Right lobe of liver (tissue), 4 donors: ENCODE data around the gene ALKBH3.

ENCODE experiments used
- POLR2A ChIP-seq: fragments of 450-650 bp; IDR thresholded peaks from one replicate; pipeline ENCODE4 v1.6.1; 2017; ENCODE audit warnings: antibody characterized with exemption, mild to moderate bottlenecking
- TF ChIP-seq, protein P1 (sequence below), 4 donors: fragments of 200-600 bp in 3 of 4; fragments of 450-650 bp in 1 of 4; IDR thresholded peaks; one replicate each; pipeline versions ENCODE4 v1.5.1 to v1.8.0; 2016 to 2022; ENCODE audit warnings: antibody characterized with exemption in 4 of 4, mild to moderate bottlenecking in 2 of 4
- donor health status: DM: no; HTN: no; CAD: no.
- donor health status: DM: no; HTN: no; CAD: no.
- donor health status: DM: no; HTN: yes; CAD: no.

DNA sequence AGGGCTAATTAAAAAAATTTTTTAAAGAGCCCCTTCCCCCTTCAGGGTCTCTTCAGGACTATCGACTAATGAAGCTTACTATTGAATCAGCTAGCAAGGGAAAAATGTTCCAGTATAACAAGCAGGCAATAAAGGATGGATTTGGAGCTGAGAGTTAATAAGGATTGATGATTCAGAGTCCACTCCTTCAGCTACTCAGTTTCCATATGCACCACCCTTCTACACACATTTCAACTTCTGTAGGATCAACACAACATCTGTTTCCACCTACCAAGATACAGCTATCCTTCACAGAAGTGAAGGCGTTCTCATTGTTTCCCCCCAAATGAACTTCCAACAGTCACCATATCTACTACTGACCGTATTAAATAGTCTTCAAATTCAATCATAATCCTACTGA lies 6.6 kb upstream of the ALKBH3 start:
- TF ChIP-seq, protein P1, sequence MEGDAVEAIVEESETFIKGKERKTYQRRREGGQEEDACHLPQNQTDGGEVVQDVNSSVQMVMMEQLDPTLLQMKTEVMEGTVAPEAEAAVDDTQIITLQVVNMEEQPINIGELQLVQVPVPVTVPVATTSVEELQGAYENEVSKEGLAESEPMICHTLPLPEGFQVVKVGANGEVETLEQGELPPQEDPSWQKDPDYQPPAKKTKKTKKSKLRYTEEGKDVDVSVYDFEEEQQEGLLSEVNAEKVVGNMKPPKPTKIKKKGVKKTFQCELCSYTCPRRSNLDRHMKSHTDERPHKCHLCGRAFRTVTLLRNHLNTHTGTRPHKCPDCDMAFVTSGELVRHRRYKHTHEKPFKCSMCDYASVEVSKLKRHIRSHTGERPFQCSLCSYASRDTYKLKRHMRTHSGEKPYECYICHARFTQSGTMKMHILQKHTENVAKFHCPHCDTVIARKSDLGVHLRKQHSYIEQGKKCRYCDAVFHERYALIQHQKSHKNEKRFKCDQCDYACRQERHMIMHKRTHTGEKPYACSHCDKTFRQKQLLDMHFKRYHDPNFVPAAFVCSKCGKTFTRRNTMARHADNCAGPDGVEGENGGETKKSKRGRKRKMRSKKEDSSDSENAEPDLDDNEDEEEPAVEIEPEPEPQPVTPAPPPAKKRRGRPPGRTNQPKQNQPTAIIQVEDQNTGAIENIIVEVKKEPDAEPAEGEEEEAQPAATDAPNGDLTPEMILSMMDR (IDR thresholded peaks at IDR 0.05) = no peak
- no peak for TF ChIP-seq POLR2A
